Umbilical cord (tissue), 2 donors: ENCODE results near the gene DCTN5. TPM values are rescaled to one million over a fixed set of nuclear protein-coding genes. Genes with fewer than 3 reads are reported as not detected.
A peak's percentile ranks its signal among the peaks of the same experiment; 100 is the strongest.

Experiments
- DNase-seq: peaks from one replicate; pipeline ENCODE4 v3.0.0-alpha.2; 2015; ENCODE audit warnings: low spot score
- total RNA-seq: library from RNA; depleted of rRNA; stranded (reverse); fragments of >200 nt; gene quantifications from one replicate; pipeline ENCODE4 v1.2.3, GENCODE V29; 2014; ENCODE audit warnings: low replicate concordance; ENCODE audit not compliant: insufficient read depth

Gene DCTN5
- total RNA-seq, 1 donor from 2014 or later: 35.6 TPM

GRCh38 chr16:23663918-23664317, 22.7 kb downstream of the DCTN5 start:
- no peak for DNase-seq

GRCh38 chr16:23666571-23667354, 25.5 kb downstream of the DCTN5 start:
- no peak for DNase-seq

- DNase-seq: no peak
Observed at GRCh38 chr16:23667355-23667659, 26.0 kb downstream of the DCTN5 start.

GRCh38 chr16:23668225-23668624, 27.0 kb downstream of the DCTN5 start:
- DNase-seq: no peak

- no peak for DNase-seq
Observed at GRCh38 chr16:23668873-23669272, 27.6 kb downstream of the DCTN5 start.

GRCh38 chr16:23670137-23670776, 29.0 kb downstream of the DCTN5 start:
- DNase-seq: no peak

- no peak for DNase-seq
Observed at GRCh38 chr16:23673971-23674614, 32.8 kb downstream of the DCTN5 start.

- DNase-seq: no peak
Observed at GRCh38 chr16:23676924-23677480, 35.7 kb downstream of the DCTN5 start.

- DNase-seq: peak; percentile 90
Observed at GRCh38 chr16:23678430-23679273, 37.4 kb downstream of the DCTN5 start, which contains the start of gene PLK1. Gene PLK1, plus strand, starts transcription at chr16:23678889. Its CDS starts 44 bp downstream, at chr16:23678933.

- DNase-seq: peak; percentile 15
Observed at GRCh38 chr16:23679274-23679985, 38.2 kb downstream of the DCTN5 start.

GRCh38 chr16:23679986-23680336, 38.7 kb downstream of the DCTN5 start:
- DNase-seq: no peak

- no peak for DNase-seq
Observed at GRCh38 chr16:23682181-23682580, 40.9 kb downstream of the DCTN5 start.

GRCh38 chr16:23683487-23683886, 42.2 kb downstream of the DCTN5 start:
- DNase-seq: no peak

- DNase-seq: no peak
Observed at GRCh38 chr16:23687034-23687808, 46.0 kb downstream of the DCTN5 start.

GRCh38 chr16:23689442-23690187, 48.3 kb downstream of the DCTN5 start:
- DNase-seq: no peak

- no peak for DNase-seq
Observed at GRCh38 chr16:23690771-23691482, 49.7 kb downstream of the DCTN5 start.

- no peak for DNase-seq
Observed at GRCh38 chr16:23691483-23692189, 50.4 kb downstream of the DCTN5 start.

GRCh38 chr16:23692190-23692837, 51.0 kb downstream of the DCTN5 start:
- no peak for DNase-seq
